GM18498 (cell line): ENCODE data around the gene APCDD1L.

ENCODE experiments used
- ATAC-seq: cut with Tn5 transposase; IDR thresholded peaks from one replicate; pipeline ENCODE4 v1.9.1; 2021; ENCODE audit warnings: mild to moderate bottlenecking, moderate library complexity; ENCODE audit not compliant: unreplicated experiment

Gene APCDD1L

DNA sequence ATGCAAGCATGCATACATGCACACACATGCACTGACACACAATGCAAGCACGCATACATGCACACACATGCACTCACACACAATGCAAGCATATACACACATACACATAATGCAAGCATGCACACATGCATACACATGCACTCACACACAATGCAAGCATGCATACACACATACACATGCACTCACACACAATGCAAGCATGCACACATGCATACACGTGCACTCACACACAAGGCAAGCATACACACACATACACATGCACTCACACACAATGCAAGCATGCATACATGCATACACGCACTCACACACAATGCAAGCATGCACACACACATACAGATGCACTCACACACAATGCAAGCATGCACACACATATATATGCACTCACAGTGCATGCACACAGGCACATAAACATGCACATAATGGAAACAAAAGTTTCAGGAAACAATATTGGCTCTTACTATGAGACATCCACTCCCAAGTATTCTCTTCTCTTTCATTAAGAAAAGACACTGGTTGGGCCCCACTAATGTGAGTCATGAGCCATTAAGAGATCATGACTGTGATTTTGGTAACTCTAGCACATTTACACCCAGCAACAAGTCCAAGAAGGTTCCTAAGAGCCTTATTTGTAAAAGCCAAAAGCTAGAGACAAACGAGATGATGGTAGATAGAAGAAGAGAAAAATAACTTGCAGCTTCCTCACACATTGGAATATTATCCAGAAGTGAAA, 22.2 kb downstream of the APCDD1L start:
- ATAC-seq, result no peak

DNA sequence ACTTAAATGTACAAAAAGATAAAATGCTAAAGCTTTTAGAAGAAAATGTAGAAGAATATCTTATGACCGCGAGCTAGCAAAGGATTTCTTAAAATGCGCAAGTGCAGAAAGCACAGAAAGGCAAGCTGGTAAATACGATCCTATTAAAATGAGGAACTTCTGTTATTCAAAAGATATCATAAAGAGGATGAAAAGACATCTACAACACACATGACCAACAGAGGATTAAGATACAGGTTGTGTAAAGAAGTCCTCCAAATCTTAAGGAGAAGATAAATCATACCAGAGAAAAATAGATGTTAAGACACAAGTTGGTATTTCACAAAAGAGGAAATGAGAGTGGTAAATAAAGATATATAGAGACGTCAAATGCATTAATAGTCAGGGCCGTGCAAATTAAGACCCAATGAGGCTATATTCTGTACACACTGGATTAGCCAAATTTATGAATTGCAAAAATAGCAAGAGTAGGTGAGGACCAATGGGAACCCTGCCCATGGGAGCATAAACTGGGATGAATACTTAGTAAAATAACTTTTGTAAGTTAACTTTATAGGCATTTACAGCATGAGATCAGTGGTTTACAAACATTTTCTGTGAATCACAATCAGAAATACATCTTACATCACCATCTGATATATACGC, 23.0 kb downstream of the APCDD1L start:
- no peak for ATAC-seq

DNA sequence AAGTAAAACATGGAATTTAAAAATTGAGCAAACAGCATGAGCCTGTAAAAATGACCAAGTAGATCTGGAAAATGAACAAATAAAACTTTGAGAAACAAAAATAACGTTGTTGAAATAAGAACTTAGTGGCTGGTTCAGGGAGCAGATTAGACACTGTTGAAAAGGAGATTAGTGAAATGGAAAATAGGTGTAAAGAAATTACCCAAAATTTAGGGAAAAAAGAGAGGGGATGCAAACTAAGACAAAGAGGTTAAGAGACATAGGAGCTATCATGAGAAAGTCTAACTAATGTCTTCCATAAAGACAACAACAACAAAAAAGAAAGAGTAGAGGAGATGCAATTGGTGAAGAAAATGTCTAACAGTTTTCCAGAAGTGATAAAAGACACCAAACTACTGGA, 29.0 kb downstream of the APCDD1L start:
- no peak for ATAC-seq

DNA sequence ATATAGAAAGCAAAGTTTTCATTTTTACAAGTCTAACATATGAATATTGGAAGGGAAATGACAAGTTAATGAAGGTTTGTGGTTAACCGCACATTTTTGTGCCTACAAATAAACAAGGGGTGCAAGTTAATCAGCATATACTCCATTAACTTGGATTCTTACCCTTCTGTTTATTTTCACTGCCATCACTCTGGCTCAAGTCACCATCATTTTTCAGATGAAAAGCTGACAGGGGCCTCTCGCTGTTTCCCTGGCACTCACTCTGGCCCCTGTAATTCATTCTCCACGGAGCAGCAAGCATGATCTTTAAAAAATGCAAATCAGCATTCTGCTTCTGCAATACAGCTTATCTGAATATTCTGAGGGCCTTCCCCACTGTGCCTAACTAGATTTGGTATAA, 29.8 kb downstream of the APCDD1L start:
- ATAC-seq, result no peak

DNA sequence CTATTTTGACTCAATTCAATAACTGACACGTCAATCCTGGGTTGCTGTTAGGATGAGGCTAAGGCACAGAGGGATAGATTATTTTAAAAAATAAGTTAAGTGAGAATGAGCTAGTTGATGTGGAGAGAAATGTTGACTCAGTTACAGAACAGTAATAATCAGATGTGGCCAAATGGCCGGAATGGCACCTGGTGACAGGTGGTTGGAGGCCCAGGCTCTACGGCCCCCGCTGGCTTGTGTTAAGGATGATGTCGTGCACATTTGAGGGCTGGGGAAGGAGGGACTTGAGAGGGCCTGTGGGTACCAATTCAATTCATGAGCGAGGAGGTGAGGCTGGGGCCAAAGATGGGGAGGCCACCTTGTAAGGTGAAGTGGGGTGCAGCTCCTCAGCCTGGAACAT, 31.7 kb downstream of the APCDD1L start:
- no peak for ATAC-seq

DNA sequence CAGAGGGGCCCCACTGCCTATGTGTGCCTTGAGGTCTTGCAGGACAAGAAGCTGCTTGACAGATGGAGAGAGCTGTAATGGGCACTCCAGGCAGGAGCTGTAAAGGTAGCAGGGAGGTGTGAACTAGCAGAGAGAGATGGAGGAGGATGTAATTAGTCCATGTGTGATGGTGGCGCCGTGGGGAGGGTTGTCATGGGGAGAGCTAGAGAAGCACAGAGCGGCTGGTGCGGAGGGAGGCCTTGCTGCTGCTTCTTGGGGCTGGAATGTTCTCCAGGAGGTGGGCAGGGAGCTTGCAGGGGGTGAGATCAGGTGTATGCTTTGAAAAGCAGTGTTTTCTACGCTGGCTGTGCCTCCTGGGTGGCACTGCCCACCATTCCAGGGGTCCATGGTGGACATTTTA, 32.1 kb downstream of the APCDD1L start:
- ATAC-seq, result no peak

DNA sequence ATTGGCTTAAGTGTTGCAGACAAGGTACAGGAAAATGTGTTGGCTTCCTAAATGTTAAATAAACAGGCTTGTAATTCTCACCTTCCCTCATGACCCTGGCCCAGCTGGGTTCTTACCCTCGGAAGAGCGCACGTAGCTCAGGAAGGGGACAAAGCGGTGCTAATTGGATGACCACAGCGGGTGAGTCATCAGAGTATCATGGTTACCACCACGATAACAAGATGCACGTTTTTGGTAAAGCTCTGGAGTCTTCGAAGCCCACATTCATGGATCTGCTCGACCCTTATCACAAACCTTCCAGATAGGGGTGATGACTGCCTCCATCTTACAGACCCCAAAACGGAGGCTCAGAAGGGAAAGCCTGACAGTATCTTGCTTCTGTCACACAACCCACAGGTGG, 32.8 kb downstream of the APCDD1L start:
- no peak for ATAC-seq

DNA sequence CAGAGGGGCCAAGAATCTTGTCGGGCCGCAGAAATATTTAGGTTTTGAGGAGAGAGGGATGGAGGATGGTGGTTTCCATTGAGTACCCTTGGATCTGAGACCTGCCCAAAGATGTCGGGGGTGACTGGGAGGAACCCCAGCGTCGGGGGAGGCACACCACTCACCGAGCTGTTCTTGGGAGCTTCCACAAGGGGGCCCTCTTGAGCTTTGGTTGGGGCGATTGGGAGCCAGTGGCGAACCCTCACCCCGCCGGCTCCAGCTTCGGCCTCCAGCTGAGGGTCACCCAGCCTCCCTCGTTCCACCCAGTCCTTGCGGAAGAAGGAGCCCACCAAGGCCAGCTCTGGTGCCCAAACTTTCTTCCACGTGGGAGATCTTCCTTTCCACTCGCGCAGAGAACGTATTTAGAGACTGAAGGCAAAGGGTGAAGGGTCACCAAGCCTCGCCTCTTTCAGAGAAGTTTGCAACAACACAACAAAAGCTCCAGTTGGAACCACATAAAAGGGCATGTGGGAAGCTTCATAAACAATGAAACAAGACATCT, 33.6 kb downstream of the APCDD1L start:
- no peak for ATAC-seq

DNA sequence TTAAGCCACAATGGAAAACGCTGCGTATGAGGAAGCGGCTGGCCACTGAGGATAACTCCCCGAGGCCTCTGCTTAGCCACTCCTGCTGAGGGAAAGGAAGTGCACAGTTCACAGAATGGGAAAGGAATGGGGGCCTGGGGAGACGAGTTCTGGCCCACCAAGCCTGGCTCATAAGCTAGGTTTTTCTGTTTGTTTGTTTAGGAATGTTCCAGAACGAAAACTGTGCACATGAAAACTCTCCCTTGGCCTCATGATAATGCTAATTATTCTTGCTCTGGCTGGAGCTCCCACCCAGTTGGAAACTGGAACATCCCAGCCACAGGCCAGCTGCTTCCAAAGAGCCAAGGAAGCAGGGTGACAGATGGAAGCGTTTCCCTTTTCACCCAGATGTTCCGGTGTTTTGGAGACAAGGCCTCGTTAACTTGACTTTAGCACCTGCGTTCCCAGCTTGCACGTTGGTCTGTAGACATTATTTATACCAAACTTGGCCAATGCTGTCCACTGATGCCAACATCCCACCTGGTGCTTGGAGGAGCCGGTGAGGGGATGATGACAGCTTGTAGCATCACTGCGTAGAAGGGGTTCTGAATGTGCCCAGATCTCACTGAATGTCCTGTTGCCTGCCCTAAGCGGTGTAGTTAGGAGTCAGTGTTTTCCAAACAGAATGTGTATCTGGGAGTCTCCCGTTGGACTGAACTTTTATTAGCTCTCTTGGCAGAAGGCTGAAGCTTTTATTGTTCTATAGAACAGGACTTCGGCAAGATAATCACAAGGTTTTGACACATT, 34.5 kb downstream of the APCDD1L start:
- ATAC-seq, result no peak

DNA sequence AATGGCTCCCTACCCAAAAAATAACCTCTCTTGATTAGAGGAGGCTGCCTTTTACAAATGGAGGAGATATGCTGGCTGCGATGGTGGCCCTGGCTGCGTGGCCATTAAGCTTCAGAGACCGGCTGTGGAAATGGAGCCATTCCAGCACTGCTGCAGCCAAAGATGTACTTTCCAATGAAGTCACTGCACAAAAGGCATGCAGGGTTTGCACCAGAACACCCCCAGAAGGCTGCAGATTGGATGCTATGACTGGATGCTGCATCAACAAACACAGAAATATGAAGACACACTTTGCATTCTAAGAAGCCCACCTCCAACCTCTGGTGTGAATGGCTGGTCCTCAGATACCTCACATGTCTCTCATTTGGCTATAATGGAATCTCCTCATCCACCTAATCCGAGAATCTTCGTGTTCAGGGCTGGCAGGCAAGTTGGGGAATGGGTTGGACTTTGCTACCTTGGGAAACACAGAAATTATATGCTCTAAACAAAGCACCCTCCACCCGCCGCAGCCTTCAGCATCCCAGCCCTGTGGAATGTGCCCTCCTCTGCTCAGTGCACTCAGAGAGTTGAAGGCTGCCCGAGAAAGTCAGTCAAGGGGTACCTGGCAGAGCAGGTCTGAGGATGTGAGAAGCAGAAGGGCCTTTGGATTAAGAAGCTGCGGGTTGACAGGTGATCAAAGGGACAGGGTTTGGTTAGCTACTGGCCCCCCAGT, 35.3 kb downstream of the APCDD1L start:
- ATAC-seq, result no peak

DNA sequence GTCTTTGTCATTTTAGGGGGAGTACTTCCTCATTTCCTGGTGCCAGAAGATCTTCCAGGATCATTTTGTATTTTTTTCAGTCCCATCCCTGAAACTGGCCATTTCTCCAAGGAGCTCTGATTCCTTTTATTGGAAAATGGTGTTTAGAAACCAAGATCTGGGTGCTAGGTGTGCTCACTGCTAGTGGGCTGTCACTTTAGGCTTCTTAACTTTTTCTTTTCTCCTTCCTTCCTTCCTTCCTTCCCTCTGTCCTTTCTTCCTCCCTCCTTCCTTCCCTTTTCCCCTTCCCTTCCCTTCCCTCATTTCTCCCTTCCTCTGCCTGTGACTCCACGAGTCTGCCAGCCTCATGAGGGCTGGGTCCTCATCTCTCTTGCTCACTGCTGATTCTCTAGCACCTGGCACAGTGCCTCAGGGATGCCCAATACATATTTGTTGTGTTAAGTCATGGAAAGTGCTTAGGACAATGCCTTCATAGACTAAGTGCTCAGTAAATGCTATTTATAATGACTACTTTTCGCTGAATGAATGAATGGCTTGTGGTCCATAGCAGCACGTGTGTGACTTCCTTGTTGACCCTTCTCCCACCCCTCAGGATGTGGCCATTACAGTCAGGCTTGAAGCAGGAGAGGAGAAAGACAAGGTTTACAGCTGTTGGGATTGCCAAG, 36.9 kb downstream of the APCDD1L start:
- no peak for ATAC-seq

DNA sequence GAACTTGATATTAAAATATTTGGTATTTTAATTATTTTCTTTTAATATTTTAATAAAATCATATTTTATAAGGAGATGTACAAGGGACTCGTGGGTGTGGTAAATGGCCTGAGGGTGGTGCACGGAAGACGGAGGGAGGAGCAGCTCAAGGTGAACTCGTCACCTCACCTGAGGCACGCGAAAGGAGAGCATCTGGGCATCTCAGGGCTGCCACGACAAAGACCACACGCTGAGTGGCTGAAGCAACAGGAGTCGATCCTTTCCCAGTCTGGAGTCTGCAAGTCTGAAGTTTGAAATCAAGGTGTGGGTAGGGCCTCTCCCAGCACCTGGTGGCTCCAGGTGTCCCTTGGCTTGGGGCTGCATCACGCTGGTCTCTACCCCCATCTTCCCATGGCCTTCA, 39.7 kb downstream of the APCDD1L start:
- ATAC-seq, result no peak

DNA sequence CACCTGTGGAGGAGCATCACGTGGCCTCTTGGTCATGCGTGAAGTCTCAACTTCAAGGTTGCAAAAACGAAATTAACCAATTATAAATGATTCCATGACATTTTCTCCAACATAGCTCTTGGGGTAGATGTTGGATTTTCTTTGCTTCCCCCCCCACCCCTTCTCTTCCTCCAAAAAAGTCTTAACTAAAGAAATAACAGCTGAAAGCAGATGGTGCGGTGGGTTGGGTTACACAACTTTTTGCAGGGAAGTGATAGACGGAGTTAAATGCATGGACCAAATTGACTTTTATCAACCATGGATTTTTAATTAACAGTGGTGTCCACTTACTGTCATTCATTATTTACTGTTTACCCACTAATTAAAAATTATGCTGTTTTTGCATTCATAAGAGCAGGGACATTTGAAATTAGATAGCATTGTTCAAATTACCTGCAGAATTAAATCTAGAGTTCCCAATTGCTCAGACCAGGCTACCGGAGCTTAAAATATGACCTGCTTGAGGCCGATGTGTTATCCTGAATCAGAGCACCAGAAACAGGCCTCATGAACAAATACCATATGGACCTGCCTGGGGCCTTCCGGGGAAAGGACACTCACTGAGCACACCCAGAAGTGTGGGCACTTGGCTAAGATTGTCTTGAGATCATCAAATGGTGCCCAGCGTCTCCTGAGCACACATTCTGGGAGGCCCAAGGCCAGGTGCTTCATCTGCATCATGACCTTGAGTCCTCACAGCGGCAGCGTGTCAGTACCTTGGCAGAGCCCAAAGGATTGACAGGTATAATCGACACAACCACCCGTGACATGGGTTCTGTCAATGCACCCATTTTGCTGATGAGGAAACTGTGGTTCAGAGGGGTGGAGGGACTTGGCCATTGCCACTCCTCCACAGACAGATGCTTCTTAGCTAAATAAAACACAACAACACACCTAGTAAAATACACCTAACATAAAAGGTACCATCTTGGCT, 41.5 kb downstream of the APCDD1L start:
- no peak for ATAC-seq

DNA sequence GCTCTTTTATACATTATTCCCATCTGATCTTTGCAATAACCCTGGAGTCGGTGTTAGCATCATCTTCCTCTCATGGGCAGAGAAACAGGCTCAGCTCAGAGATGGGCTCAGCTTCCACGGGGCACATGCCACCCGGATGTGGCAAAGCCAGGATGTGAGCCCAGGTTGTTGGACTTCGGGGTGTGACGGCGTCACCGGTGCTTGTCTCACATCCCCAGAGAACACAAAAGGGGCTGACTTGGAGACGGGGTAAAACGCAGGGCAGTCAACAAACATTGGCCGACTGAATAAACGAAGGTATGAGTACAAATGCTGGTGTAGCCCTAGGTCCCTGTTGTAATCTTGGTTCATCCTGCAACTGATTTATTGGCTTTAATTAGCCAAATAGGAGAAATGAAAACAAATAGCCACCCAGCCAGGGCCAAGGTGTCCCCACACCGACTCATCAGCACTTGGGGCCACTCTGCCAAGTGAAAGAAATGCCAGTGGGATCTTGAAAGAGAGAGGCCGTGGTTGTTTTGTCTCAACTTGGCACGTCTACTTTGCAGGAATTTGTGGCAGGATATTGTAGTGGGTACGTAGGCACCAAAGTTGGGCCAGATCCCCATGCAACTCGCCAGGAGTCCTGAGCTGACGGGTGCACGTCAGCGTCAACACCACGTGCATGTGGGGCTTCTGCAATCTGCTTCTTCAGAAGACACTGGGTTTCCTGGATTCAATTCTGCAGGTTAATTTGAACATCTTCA, 42.8 kb downstream of the APCDD1L start:
- no peak for ATAC-seq

DNA sequence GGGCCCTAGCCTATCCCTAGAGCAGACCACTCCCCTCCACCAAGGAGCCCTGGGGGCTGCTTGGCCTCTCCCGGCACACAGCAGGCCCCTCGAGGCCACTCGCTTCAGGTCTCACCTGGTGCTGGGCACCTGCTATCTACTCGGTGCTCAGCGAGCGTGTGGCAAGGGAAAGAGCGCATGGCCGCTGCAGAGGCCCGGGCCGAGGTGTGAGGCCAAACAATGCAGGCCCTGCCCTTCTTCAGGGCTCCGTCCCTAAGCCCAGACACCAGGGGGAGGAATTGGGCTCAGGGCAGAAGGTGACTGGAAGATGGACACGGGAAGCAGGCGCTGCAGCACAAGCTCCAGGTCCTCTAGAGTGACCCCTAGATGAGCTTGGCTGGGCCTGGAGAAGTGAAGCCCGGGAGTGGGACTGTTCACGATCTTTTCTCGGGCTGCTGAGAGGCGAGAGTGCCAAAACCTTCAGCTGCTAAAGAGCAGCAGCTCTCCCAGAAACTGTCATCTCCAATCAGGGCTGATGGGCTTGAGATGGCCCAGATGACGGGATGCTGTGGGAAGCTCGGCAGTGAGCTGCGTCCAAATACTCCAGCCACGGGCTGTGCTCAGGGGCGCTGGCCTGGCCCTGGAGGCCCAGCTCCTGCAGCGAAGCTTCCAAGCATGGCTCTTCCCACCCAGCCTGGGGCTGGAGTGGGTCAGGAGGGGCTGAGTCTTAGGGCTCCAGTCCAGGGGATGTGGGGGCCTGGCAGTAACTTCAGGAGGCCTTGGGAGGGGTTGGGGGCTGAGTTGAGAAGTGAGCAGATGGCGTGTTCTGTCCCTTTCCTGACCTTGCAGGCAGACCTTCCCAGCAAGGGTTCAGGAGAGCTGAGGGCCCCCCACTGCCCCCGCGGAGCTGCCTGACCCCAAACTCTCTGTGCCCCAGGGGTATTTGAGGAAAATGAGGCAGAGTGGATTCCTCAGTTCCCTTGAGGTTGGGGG, 43.7 kb downstream of the APCDD1L start:
- ATAC-seq, result no peak

DNA sequence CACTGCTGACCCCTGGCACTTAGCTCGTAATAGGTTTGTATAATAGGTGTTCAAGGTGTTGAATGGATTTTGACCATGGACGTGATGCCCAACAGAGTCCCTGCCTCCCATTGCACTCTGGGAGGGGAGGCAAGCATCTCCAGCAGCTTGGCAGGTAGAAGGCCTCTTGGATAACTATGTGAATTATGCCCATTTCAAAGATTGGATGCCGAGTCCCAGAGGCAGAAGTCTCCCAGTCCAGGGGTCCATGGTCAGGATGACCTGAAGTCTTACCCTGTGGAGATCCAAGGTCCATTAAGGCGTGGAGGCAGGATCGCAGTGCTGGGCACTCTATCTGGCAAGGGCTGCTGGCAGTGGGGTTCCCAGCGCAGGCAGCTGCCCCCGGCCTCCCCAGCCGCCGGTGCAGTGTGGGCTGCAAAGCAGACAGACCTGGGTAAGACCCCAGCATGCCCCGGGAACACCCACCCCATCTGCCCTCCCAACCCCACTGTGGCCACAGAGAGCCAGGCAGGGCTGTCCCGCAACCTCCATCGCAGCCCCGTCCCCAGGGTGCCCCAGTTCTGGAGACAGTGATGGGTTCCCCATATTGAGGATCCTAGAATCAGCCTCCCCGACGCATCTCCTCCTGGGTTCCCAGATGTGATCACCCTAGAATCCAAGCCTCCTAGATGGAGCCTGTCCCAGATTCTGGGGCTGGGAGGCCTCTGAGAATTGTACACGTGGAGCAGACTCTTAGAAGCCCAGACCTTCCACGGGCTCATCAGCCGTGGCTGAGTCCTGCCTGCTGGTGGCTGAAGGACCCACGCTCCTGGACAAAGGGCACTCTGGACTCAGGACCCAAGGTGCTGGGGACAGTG, 44.6 kb downstream of the APCDD1L start:
- no peak for ATAC-seq

DNA sequence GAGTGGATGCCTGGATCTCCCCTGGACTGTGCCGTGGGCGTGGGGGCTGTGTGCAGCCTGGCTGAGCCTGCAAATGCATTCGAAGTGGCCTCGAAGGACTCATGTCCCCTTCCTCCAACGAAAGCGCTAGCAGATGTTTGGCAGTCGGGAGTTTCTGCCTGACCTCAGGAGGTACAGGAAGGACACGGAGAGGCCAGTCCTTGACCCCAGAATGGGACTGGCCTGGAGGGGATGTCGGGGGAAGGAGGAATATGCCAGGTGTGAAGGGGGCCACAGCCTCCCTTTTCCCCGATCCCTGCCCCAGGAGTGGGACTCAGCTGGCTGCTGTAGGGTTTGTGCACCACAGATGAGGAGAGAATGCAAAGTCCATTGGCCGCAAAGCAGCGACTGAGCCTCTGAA, 45.6 kb downstream of the APCDD1L start:
- no peak for ATAC-seq
